GM19324 (cell line): ENCODE data around the gene XYLT2.

Experiments used
- ATAC-seq: cut with Tn5 transposase; IDR thresholded peaks from one replicate; pipeline ENCODE4 v1.9.1; 2021; ENCODE audit warnings: mild to moderate bottlenecking, moderate library complexity; ENCODE audit not compliant: unreplicated experiment, low FRiP score

The XYLT2 gene

DNA sequence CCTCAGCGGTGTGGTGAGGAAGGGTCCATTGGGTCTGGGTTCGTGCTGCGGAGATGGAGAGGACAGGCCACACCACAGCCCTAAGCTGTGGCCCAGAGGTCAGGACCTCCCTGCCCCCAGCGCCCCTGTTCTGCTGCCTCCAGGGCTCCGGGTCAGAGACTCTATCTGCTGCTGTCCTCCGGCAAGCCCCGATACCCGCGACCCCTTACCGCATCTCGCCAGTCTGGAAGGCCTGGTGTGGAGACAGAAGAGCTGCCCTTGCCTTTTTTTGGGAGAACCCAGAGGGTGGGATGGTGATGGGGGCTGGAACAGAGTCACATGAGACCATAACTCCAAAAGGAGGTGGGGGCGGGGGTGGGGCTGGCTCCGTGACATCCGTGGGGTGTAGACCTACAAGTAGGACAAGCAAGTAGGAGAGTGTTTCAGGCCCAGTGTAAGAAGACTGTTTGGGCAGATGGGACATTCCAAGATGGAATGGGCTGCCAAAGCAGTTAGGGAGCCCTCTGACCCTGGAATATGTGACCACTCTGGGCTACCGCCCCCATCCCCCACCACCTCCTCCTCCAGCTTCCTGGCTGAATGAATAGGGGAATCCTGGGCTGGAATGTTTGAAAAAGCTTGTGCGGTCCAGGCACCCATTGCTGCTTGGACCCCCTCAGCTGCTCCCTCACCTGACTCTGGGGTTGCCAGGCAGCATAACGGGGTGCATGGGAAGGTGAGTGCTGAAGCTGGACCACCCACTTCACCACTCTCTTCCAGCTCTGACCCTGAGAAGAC lies 1.4 kb downstream of the XYLT2 start:
- no peak for ATAC-seq

- ATAC-seq, result no peak
Observed at GRCh38 chr17:50347894-50348291, 2.0 kb downstream of the XYLT2 start.

GRCh38 chr17:50348522-50349242 lies 2.8 kb downstream of the XYLT2 start:
- ATAC-seq, result no peak

DNA sequence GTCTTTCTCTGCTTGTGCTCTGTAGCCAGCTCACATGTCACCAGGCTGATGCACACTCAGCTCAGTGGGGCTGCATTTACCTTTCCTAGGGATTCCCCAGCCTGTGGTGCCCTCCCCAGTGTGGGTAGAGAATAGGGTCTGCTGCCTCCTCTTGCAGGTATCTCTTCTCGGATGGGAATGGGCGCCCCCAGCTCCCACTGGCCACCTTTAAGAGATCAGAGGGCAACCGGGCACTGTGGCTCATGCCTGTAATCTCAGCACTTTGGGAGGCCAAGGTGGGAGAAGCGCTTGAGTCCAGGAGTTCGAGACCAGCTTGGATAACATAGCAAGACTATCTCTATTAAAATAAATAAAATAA lies 3.3 kb downstream of the XYLT2 start:
- ATAC-seq, result no peak

- no peak for ATAC-seq
Observed at GRCh38 chr17:50350733-50351132, 4.8 kb downstream of the XYLT2 start.

- ATAC-seq, result no peak
Observed at GRCh38 chr17:50352072-50352692, 6.3 kb downstream of the XYLT2 start.

DNA sequence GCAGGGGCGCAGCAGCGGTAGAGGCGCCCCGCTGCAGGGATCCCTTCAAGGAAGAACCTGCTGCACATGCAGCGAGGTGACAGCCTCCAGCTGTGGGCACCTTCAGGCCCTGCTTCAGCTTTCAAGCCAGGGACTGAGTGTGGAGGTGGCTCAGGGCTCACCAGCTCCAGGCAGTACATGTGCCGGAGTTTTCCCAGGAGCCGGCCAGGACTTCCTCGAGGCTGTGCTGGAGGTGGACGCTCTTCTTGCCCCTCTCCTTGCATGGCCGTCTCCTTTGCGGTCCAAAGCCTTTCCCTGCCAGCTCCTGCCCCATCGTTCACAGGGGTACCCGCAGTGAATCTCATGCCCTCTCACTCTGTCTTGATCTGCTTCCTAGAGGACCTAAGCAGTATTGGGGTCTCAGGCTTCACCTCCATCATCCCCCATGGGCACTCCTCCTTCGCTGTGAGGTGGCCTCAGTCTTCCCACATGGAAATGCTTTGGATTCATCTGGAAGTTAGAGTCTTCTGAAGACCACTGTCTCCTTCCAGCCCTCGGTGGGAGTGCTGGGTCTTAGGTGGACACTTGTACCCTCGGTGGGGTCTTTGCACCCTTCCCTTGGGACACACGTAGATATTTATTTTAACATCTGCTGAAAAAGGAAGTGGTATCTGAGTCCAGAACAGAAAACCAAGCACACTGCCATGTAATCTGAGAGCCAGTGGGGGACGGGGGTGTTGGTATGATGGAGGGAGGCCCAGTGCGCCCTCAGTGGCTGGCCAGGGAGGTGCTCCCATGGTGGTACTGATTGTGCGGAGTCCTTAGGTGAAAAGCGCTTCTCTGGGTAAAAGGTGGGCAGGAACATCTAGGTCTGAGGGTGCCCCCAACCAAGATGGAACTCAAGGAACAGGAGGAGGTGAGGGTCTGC lies 7.0 kb downstream of the XYLT2 start:
- no peak for ATAC-seq

DNA sequence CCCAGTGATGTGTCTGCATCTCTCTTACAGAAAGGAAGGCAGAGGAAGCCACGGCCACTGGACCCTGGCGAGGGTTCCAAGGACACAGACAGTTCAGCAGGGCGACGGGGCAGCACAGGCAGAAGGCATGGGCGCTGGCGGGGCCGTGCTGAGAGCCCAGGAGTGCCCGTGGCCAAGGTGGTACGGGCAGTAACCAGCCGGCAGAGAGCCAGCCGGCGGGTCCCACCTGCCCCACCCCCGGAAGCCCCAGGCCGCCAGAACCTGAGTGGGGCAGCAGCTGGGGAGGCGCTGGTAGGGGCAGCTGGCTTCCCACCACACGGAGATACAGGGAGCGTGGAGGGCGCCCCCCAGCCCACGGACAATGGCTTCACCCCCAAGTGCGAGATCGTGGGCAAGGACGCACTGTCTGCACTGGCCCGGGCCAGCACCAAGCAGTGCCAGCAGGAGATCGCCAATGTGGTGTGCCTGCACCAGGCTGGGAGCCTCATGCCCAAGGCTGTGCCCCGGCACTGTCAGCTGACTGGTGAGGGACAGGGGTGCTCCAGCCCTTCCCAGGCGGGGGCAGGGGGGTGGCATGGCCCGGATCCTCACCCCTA lies 7.8 kb downstream of the XYLT2 start:
- no peak for ATAC-seq

GRCh38 chr17:50354198-50354597 lies 8.3 kb downstream of the XYLT2 start:
- ATAC-seq, result no peak

DNA sequence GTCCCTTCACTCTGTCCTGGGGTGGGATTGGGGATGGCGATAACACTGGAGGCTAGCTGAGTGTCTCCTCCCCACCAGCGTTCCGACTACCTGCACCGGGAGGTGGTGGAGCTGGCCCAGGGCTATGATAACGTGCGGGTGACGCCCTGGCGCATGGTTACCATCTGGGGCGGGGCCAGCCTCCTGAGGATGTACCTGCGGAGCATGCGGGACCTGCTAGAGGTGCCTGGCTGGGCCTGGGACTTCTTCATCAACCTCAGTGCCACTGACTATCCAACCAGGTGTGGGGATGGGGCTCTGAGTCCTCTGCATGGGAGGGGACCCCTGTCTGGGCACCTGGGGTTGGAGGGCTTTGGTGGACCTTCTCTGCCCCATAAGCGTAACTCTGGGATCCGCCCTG lies 8.8 kb downstream of the XYLT2 start:
- no peak for ATAC-seq

- ATAC-seq, result no peak
Observed at GRCh38 chr17:50355336-50355700, 9.4 kb downstream of the XYLT2 start.

DNA sequence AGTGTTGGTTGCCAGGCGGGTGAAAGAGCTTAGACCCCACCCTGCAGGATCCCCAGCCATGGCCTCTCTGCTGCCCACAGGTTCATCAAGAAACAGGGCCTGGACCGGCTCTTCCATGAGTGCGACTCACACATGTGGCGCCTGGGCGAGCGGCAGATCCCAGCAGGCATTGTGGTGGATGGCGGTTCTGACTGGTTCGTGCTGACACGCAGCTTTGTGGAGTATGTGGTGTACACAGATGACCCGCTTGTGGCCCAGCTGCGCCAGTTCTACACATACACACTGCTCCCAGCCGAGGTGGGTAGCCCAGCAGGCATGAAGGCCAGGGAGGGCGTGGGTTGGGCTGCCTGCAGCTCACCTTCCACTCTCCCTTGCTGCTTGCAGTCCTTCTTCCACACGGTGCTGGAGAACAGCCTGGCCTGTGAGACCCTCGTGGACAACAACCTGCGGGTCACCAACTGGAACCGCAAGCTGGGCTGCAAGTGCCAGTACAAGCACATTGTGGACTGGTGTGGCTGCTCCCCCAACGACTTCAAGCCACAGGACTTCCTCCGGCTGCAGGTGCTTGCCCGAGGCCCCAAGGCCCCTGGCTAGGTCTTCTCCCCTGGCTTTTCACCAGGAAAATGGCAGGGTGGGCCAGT lies 9.9 kb downstream of the XYLT2 start:
- no peak for ATAC-seq

DNA sequence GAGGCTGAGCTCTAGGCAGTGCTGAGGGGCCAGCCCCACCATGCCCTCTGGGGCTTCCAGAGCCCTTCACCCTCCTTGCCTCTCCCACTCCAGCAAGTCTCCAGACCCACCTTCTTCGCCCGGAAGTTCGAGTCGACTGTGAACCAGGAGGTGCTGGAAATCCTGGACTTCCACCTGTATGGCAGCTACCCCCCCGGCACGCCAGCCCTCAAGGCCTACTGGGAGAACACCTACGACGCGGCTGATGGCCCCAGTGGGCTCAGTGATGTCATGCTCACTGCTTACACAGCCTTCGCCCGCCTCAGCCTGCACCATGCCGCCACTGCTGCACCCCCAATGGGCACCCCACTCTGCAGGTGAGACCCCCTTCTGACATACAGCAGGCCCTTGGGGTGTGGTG lies 10.5 kb downstream of the XYLT2 start:
- no peak for ATAC-seq

DNA sequence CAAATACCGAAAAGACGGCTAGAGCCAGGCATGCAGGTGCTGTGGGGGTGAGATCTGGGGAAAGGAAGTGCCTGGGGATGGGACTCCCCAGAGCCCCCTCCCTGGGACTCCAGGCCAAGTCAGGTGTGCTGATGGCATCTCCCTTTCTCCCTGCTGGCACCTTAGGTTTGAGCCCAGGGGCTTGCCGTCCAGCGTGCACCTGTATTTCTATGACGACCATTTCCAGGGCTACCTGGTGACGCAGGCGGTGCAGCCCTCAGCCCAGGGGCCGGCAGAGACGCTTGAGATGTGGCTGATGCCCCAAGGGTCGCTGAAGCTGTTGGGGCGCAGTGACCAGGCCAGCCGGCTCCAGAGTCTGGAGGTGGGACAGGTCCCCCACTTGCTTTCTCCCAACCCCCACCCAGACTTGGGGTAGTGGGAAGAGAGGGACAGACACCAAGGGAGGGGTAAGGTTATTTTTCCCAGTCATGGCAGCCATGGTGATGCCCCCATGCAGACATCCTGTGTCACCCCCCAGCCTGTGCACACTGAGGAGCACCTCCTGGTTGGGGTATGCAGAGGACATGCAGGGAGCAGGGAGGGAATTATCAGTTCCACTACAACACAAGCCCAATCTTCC lies 11.1 kb downstream of the XYLT2 start:
- ATAC-seq, result no peak

- ATAC-seq, result no peak
Observed at GRCh38 chr17:50358177-50358576, 12.3 kb downstream of the XYLT2 start.

GRCh38 chr17:50359005-50359699 lies 13.2 kb downstream of the XYLT2 start:
- ATAC-seq, result no peak

GRCh38 chr17:50359998-50360461 lies 14.1 kb downstream of the XYLT2 start:
- no peak for ATAC-seq

DNA sequence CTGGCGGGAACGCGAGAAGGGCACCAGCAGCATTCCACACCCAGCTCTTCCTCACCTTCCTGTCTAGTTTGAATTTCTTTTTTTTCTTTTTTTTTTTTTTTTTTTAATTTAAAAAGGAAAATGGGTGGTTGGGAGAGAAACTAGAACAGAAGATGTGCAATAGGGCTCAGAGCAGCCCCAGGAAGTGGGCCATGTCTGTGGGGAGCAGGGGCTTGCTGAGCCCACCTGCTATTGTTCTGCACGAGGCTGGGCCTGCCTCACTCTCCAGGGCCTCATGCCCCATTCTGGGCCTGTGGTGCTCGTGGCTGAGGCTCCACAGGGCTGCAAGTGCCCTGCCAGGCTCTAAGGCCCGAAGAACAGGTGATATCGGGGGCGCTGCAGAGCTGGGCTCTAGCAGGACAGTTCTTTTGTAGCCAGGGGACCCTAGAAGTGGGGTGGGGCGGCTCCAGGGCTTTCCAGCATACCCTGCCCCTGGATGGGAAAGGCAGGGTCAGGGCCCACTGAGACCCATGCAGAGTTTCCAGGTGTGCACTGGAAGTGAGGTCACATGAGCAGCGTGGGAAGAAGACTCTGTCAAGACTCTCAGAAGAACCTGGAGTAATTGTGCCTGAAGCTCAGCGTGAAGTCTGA lies 14.7 kb downstream of the XYLT2 start:
- ATAC-seq, result no peak
